Measurements from ENCODE around the gene NQO2.
"Not testable (repeated sequence)": the region's sequence is repeated elsewhere in the genome, so short reads cannot be mapped to it uniquely, and the experiment has no call there.

Gene NQO2

GRCh38 chr6:3046295-3046694 lies 46.6 kb downstream of the NQO2 start:
- TF ChIP-seq CTCF (IDR thresholded peaks at IDR 0.05; ENCODE audit: borderline replicate concordance, insufficient read depth, low read depth, low read length), result no peak
- no peak overlapping the region for H3K4me3 ChIP-seq (ENCODE audit: low read depth, low read length)

GRCh38 chr6:3048009-3048408 lies 48.3 kb downstream of the NQO2 start:
- not testable (repeated sequence) for H3K4me3 ChIP-seq (ENCODE audit: low read depth, low read length)

GRCh38 chr6:3052481-3053230 lies 53.0 kb downstream of the NQO2 start:
- no peak overlapping the region for H3K4me3 ChIP-seq (ENCODE audit: low read depth, low read length)

GRCh38 chr6:3053231-3053508 lies 53.5 kb downstream of the NQO2 start:
- TF ChIP-seq CTCF (IDR thresholded peaks at IDR 0.05; ENCODE audit: borderline replicate concordance, insufficient read depth, low read depth, low read length), result no peak

More at GRCh38 chr6:3052481-3053230, 53.0 kb downstream of the NQO2 start:
- TF ChIP-seq CTCF (IDR thresholded peaks at IDR 0.05; ENCODE audit: borderline replicate concordance, insufficient read depth, low read depth, low read length), result no peak

GRCh38 chr6:3054229-3055157 lies 54.8 kb downstream of the NQO2 start:
- not testable (repeated sequence) for H3K4me3 ChIP-seq (ENCODE audit: low read depth, low read length)

More at GRCh38 chr6:3053231-3053508, 53.5 kb downstream of the NQO2 start:
- H3K4me3 ChIP-seq (ENCODE audit: low read depth, low read length), result no peak overlapping the region

- not testable (repeated sequence) for H3K4me3 ChIP-seq (ENCODE audit: low read depth, low read length)
These were observed 55.4 kb downstream of the NQO2 start for GRCh38 chr6:3055158-3055499.

GRCh38 chr6:3057063-3057770 lies 57.5 kb downstream of the NQO2 start:
- no peak overlapping the region for H3K4me3 ChIP-seq (ENCODE audit: low read depth, low read length)
- TF ChIP-seq CTCF (IDR thresholded peaks at IDR 0.05; ENCODE audit: borderline replicate concordance, insufficient read depth, low read depth, low read length), result no peak

- H3K4me3 ChIP-seq (ENCODE audit: low read depth, low read length), result no peak overlapping the region
- no peak for TF ChIP-seq CTCF (IDR thresholded peaks at IDR 0.05; ENCODE audit: borderline replicate concordance, insufficient read depth, low read depth, low read length)
These were observed 59.3 kb downstream of the NQO2 start for GRCh38 chr6:3058957-3059356.

GRCh38 chr6:3060092-3060491 lies 60.4 kb downstream of the NQO2 start:
- not testable (repeated sequence) for H3K4me3 ChIP-seq (ENCODE audit: low read depth, low read length)

All from GM12875 (cell line).